Measurements from ENCODE around the gene GNG4. TPM values are rescaled to one million over a fixed set of nuclear protein-coding genes. Genes with fewer than 3 reads are reported as not detected.

Gene GNG4
- total and polyA plus RNA-seq, 2 of the 4 experiments (the other 2 are of a cell fraction) = 0.18 to 0.29 TPM

GRCh38 chr1:235601104-235601503 lies 48.5 kb downstream of the GNG4 start:
- Histone ChIP-seq H3K9me1 (ENCODE audit: insufficient read depth, low read length) (no peaks in the 10 kb centered on the region), H4K20me1 (ENCODE audit: insufficient read depth, low read length) (no peaks in the 10 kb centered on the region), H3K4me2 (ENCODE audit: low read depth, low read length) (no peak overlapping the region), H2BK5ac (ENCODE audit: low read depth, low read length, poor library complexity, severe bottlenecking) (no peak overlapping the region), H3K23ac (ENCODE audit: low read depth, low read length) (no peak overlapping the region), H2BK15ac (ENCODE audit: low read depth, low read length) (no peak overlapping the region), H3K56ac (ENCODE audit: extremely low read depth, insufficient read depth, low read length) (no peak overlapping the region), H4K5ac (ENCODE audit: low read depth, low read length) (no peak overlapping the region), H2BK20ac (ENCODE audit: low read depth, low read length) (no peak overlapping the region), H3K36me3 (ENCODE audit: control insufficient read depth, insufficient read depth, low read length) (no peaks in the 10 kb centered on the region), H3K9ac (ENCODE audit: low read depth, low read length) (no peak overlapping the region), H3K4me1 (ENCODE audit: control insufficient read depth, insufficient read depth, low read length) (no peaks in the 10 kb centered on the region), H4K91ac (ENCODE audit: insufficient read depth, low read depth, low read length) (no peak overlapping the region), H3K4me3 (ENCODE audit: insufficient read depth, low read depth, low read length) (no peak overlapping the region), H3K4ac (ENCODE audit: low read depth, low read length) (no peak overlapping the region), H3K27ac (ENCODE audit: insufficient read depth, low read length) (no peak overlapping the region), H2BK120ac (ENCODE audit: low read depth, low read length) (no peak overlapping the region), H2AFZ (replicated peaks; ENCODE audit: low read length, poor library complexity) (no peak overlapping the region), H3K14ac (replicated peaks; ENCODE audit: low read depth, low read length) (no peak overlapping the region), H3K27me3 (ENCODE audit: control insufficient read depth, insufficient read depth, low read length) (no peaks in the 10 kb centered on the region; the same call in 1 of the 2 replicates), H3K18ac (ENCODE audit: low read depth, low read length) (no peak overlapping the region), H3K9me3 (ENCODE audit: control insufficient read depth, insufficient read depth, low read length) (no peaks in the 10 kb centered on the region), H2AK9ac (replicated peaks; ENCODE audit: low read depth, low read length, poor library complexity) (no peak overlapping the region), H3K79me1 (ENCODE audit: low read depth in 1 of 2, low read length in 2 of 2) (no peaks in the 10 kb centered on the region), H4K8ac (ENCODE audit: low read depth in 2 of 2, low read length in 2 of 2) (no peak overlapping the region), H2AK5ac (ENCODE audit: low read depth, low read length) (no peak overlapping the region)
- ChIA-PET CTCF (interaction anchor here (0.7 to 1.2 kb wide), 3 partner anchors 12 to 180 kb away, joined by 3 to 4 read pairs (median 4); no protein-coding TSS in a partner anchor), POLR2A (ENCODE audit: unreplicated experiment) (no interaction called here)
- dilution Hi-C loops (cut with HindIII; ENCODE audit: low sequenced_read_pairs, unreplicated experiment) = no loop called here
- BruUV-seq (replicated peaks) = no TSS peak
- in situ Hi-C loops (cut with MboI; ENCODE audit: low sequenced_read_pairs) = no loop called here
- intact Hi-C loops (cut with micrococcal nuclease) = no loop called here
- ATAC-seq (ENCODE audit: low read depth) (no peak), DNase-seq (no peak)
- no CpG with 5 or more reads among the region's 5 CpGs for WGBS, 2 experiments (ENCODE audit: extremely low coverage in 2 of 2, insufficient read length in 1 of 2)
- TF ChIP-seq NFE2L2 (IDR thresholded peaks at IDR 0.05; ENCODE audit: low read depth, low read length) (no peak), RAD21 (IDR thresholded peaks at IDR 0.05; ENCODE audit: low read length) (0 out of 2 replicates have a peak, but pooled peaks have one; percentile 20), CTCF (conservative IDR thresholded peaks at IDR 0.05; ENCODE audit: low read depth, low read length) (peak; percentile 39)
